Activated CD4-positive, alpha-beta T cell treated with anti-CD3 and anti-CD28 coated beads, Interleukin-2, amount 10 ng/mL, durations not matched to agents 7 days and 5 days (primary cell): ENCODE data around the gene CYP19A1. TPM values are rescaled to one million over a fixed set of nuclear protein-coding genes. Genes with fewer than 3 reads are reported as not detected.

ENCODE experiments used
- CTCF ChIA-PET: fragments of 350-600 bp; sonication (Branson Sonifier 250); formaldehyde crosslinking; loops from one replicate; lab custom pipeline; 2021; ENCODE audit warnings: antibody characterized with exemption; lab: Charles Lee
- POLR2A ChIA-PET: fragments of 350-600 bp; sonication (Branson Sonifier 250); formaldehyde crosslinking; loops from one replicate; lab custom pipeline; 2021; ENCODE audit warnings: antibody characterized with exemption; lab: Charles Lee
- DNase-seq: peaks from one replicate; pipeline ENCODE4 v3.0.0-alpha.2; 2020
- H3K27ac Mint-ChIP-seq: one replicate; pipeline ENCODE4 v1.8.0; 2021; ENCODE audit warnings: mild to moderate bottlenecking, moderate library complexity, mixed read lengths
- H3K27me3 Mint-ChIP-seq: one replicate; pipeline ENCODE4 v1.8.0; 2021; ENCODE audit warnings: mixed read lengths
- H3K36me3 Mint-ChIP-seq: one replicate; pipeline ENCODE4 v1.8.0; 2021; ENCODE audit warnings: low read depth, mixed read lengths
- H3K4me1 Mint-ChIP-seq: one replicate; pipeline ENCODE4 v1.8.0; 2021; ENCODE audit warnings: mixed read lengths
- H3K4me3 Mint-ChIP-seq: one replicate; pipeline ENCODE4 v1.8.0; 2021; ENCODE audit warnings: mild to moderate bottlenecking, moderate library complexity, mixed read lengths
- H3K9me3 Mint-ChIP-seq: one replicate; pipeline ENCODE4 v1.8.0; 2021; ENCODE audit warnings: mixed read lengths
- total RNA-seq, 2 experiments: library from RNA; stranded (reverse); gene quantifications; one replicate each; pipeline ENCODE4 v1.2.3, GENCODE V29; 2021

CYP19A1 gene
- total RNA-seq, 2 experiments from 2014 or later, result not detected

- H3K27me3 Mint-ChIP-seq, result no peaks in the 10 kb centered on the region
- no peaks in the 10 kb centered on the region for H3K36me3 Mint-ChIP-seq
- no peak for DNase-seq
- H3K9me3 Mint-ChIP-seq, result no peaks in the 10 kb centered on the region
- H3K4me3 Mint-ChIP-seq, result no peak overlapping the region
- H3K27ac Mint-ChIP-seq, result no peak overlapping the region
- ChIA-PET CTCF (interaction anchor here (1.1 kb wide), 1 partner anchor 8 kb away, joined by 3 read pairs; no protein-coding TSS in a partner anchor), POLR2A (no interaction called here)
- H3K4me1 Mint-ChIP-seq, result peaks cover 2% of the 10 kb centered on the region
These were observed 32.9 kb upstream of the CYP19A1 start for GRCh38 chr15:51371266-51371665.

GRCh38 chr15:51369451-51369761 lies 31.0 kb upstream of the CYP19A1 start:
- H3K4me1 Mint-ChIP-seq, result peaks cover 2% of the 10 kb centered on the region
- no peak overlapping the region for H3K27ac Mint-ChIP-seq
- H3K4me3 Mint-ChIP-seq, result no peak overlapping the region
- H3K36me3 Mint-ChIP-seq, result no peaks in the 10 kb centered on the region
- H3K27me3 Mint-ChIP-seq, result no peaks in the 10 kb centered on the region
- POLR2A ChIA-PET, result no interaction called here
- no peak for DNase-seq
- H3K9me3 Mint-ChIP-seq, result no peaks in the 10 kb centered on the region
- CTCF ChIA-PET, result interaction anchor here (0.9 to 2.2 kb wide), 2 partner anchors 107 to 206 kb away, joined by 3 to 7 read pairs; no protein-coding TSS in a partner anchor

- Mint-ChIP-seq H3K27ac (no peak overlapping the region), H3K4me3 (no peak overlapping the region), H3K36me3 (no peaks in the 10 kb centered on the region), H3K9me3 (no peaks in the 10 kb centered on the region), H3K27me3 (no peaks in the 10 kb centered on the region), H3K4me1 (peaks cover 2% of the 10 kb centered on the region)
- ChIA-PET POLR2A (no interaction called here), CTCF (interaction anchor here (0.9 to 2.2 kb wide), 2 partner anchors 106 to 206 kb away, joined by 3 to 7 read pairs; no protein-coding TSS in a partner anchor)
- DNase-seq, result no peak
These were observed 30.5 kb upstream of the CYP19A1 start for GRCh38 chr15:51368751-51369450.

GRCh38 chr15:51368307-51368706 lies 29.9 kb upstream of the CYP19A1 start:
- Mint-ChIP-seq H3K4me1 (peaks cover 2% of the 10 kb centered on the region), H3K27me3 (no peaks in the 10 kb centered on the region), H3K9me3 (no peaks in the 10 kb centered on the region), H3K36me3 (no peaks in the 10 kb centered on the region), H3K27ac (no peak overlapping the region), H3K4me3 (no peak overlapping the region)
- DNase-seq, result no peak
- CTCF ChIA-PET, result interaction anchor here (2.2 kb wide), 1 partner anchor 205 kb away, joined by 7 read pairs; no protein-coding TSS in a partner anchor
- POLR2A ChIA-PET, result no interaction called here

- no peak for DNase-seq
- Mint-ChIP-seq H3K27me3 (no peaks in the 10 kb centered on the region), H3K4me3 (no peak overlapping the region), H3K9me3 (no peaks in the 10 kb centered on the region), H3K27ac (no peak overlapping the region), H3K4me1 (peaks cover 2% of the 10 kb centered on the region), H3K36me3 (no peaks in the 10 kb centered on the region)
- ChIA-PET POLR2A (no interaction called here), CTCF (no interaction called here)
These were observed 29.1 kb upstream of the CYP19A1 start for GRCh38 chr15:51367322-51367976.

- ChIA-PET POLR2A (no interaction called here), CTCF (no interaction called here)
- no peak for DNase-seq
- H3K36me3 Mint-ChIP-seq, result no peaks in the 10 kb centered on the region
- no peak overlapping the region for H3K27ac Mint-ChIP-seq
- no peak overlapping the region for H3K4me3 Mint-ChIP-seq
- H3K4me1 Mint-ChIP-seq, result peaks cover 2% of the 10 kb centered on the region
- no peaks in the 10 kb centered on the region for H3K27me3 Mint-ChIP-seq
- no peaks in the 10 kb centered on the region for H3K9me3 Mint-ChIP-seq
These were observed 28.5 kb upstream of the CYP19A1 start for GRCh38 chr15:51366920-51367319.

- DNase-seq, result no peak
- no peaks in the 10 kb centered on the region for H3K9me3 Mint-ChIP-seq
- peaks cover 2% of the 10 kb centered on the region for H3K4me1 Mint-ChIP-seq
- no peaks in the 10 kb centered on the region for H3K36me3 Mint-ChIP-seq
- no peak overlapping the region for H3K27ac Mint-ChIP-seq
- ChIA-PET POLR2A (no interaction called here), CTCF (interaction anchor here (1.2 kb wide), 1 partner anchor 203 kb away, joined by 4 read pairs; no protein-coding TSS in a partner anchor)
- H3K27me3 Mint-ChIP-seq, result no peaks in the 10 kb centered on the region
- no peak overlapping the region for H3K4me3 Mint-ChIP-seq
These were observed 27.7 kb upstream of the CYP19A1 start for GRCh38 chr15:51366071-51366470.

GRCh38 chr15:51365417-51365816 lies 27.0 kb upstream of the CYP19A1 start:
- Mint-ChIP-seq H3K36me3 (no peaks in the 10 kb centered on the region), H3K27ac (no peak overlapping the region), H3K9me3 (no peaks in the 10 kb centered on the region), H3K4me3 (no peak overlapping the region), H3K27me3 (no peaks in the 10 kb centered on the region), H3K4me1 (peaks cover 2% of the 10 kb centered on the region)
- ChIA-PET POLR2A (no interaction called here), CTCF (interaction anchor here (1.2 kb wide), 1 partner anchor 202 kb away, joined by 4 read pairs; no protein-coding TSS in a partner anchor)
- DNase-seq, result no peak

- Mint-ChIP-seq H3K27me3 (no peaks in the 10 kb centered on the region), H3K36me3 (no peaks in the 10 kb centered on the region), H3K27ac (no peak overlapping the region), H3K4me3 (no peak overlapping the region), H3K4me1 (no peaks in the 10 kb centered on the region), H3K9me3 (no peaks in the 10 kb centered on the region)
- CTCF ChIA-PET, result interaction anchor here (1.3 to 1.6 kb wide), 2 partner anchors 8 to 19 kb away, joined by 3 read pairs; no protein-coding TSS in a partner anchor
- no peak for DNase-seq
- POLR2A ChIA-PET, result no interaction called here
These were observed 25.0 kb upstream of the CYP19A1 start for GRCh38 chr15:51363383-51363782.

GRCh38 chr15:51359981-51360380 lies 21.6 kb upstream of the CYP19A1 start:
- CTCF ChIA-PET, result no interaction called here
- no peak for DNase-seq
- Mint-ChIP-seq H3K4me1 (no peaks in the 10 kb centered on the region), H3K27me3 (no peaks in the 10 kb centered on the region), H3K4me3 (no peak overlapping the region), H3K36me3 (no peaks in the 10 kb centered on the region), H3K27ac (no peak overlapping the region), H3K9me3 (no peaks in the 10 kb centered on the region)
- POLR2A ChIA-PET, result no interaction called here

- CTCF ChIA-PET, result interaction anchor here (0.6 kb wide), 1 partner anchor 155 kb away, joined by 5 read pairs; no protein-coding TSS in a partner anchor
- H3K27me3 Mint-ChIP-seq, result peaks cover 12% of the 10 kb centered on the region
- no peak for DNase-seq
- POLR2A ChIA-PET, result no interaction called here
- no peak overlapping the region for H3K27ac Mint-ChIP-seq
- H3K36me3 Mint-ChIP-seq, result no peaks in the 10 kb centered on the region
- no peaks in the 10 kb centered on the region for H3K4me1 Mint-ChIP-seq
- no peak overlapping the region for H3K4me3 Mint-ChIP-seq
- no peaks in the 10 kb centered on the region for H3K9me3 Mint-ChIP-seq
These were observed 18.6 kb upstream of the CYP19A1 start for GRCh38 chr15:51356983-51357382.

- H3K27me3 Mint-ChIP-seq, result peaks cover 12% of the 10 kb centered on the region
- ChIA-PET CTCF (no interaction called here), POLR2A (no interaction called here)
- no peak overlapping the region for H3K4me3 Mint-ChIP-seq
- H3K4me1 Mint-ChIP-seq, result no peaks in the 10 kb centered on the region
- H3K27ac Mint-ChIP-seq, result no peak overlapping the region
- DNase-seq, result no peak
- H3K9me3 Mint-ChIP-seq, result no peaks in the 10 kb centered on the region
- H3K36me3 Mint-ChIP-seq, result no peaks in the 10 kb centered on the region
These were observed 17.8 kb upstream of the CYP19A1 start for GRCh38 chr15:51356147-51356546.

GRCh38 chr15:51355096-51355495 lies 16.7 kb upstream of the CYP19A1 start:
- Mint-ChIP-seq H3K4me3 (no peak overlapping the region), H3K36me3 (no peaks in the 10 kb centered on the region), H3K27ac (no peak overlapping the region), H3K27me3 (peaks cover 12% of the 10 kb centered on the region), H3K4me1 (no peaks in the 10 kb centered on the region), H3K9me3 (no peaks in the 10 kb centered on the region)
- ChIA-PET CTCF (interaction anchor here (0.6 kb wide), 1 partner anchor 609 kb away, joined by 3 read pairs; no protein-coding TSS in a partner anchor), POLR2A (no interaction called here)
- no peak for DNase-seq
